HEK293 (cell line): ENCODE data around the gene HMCN2.
A peak's percentile ranks its signal among the peaks of the same experiment; 100 is the strongest.

Experiments used
- CTCF ChIA-PET: fragments of 350-600 bp; formaldehyde crosslinking; extraction: SDS; loops from one replicate; lab custom pipeline; 2021; ENCODE audit warnings: antibody characterized with exemption; lab: Yijun Ruan, JAX
- POLR2A ChIA-PET: fragments of 300-600 bp; formaldehyde crosslinking; extraction: SDS; loops from one replicate; lab custom pipeline; 2020; ENCODE audit warnings: antibody characterized with exemption, inconsistent platforms; lab: Yijun Ruan, JAX
- H3K27ac ChIP-seq: fragments of 200-500 bp; sonication (Bioruptor generic); 2 replicates; pipeline ENCODE4 v1.5.1; 2014; ENCODE audit warnings: low read depth, low read length, control low read depth, inconsistent platforms; ENCODE audit errors: extremely low read depth
- H3K36me3 ChIP-seq, 2 experiments: fragments of 200-500 bp in 1 of 2; sonication (Bioruptor generic) in 1 of 2; 1 replicate in 1 of 2; 2 replicates in 1 of 2; pipeline ENCODE4 v1.5.1; 2014 to 2017; ENCODE audit warnings: inconsistent platforms in 2 of 2, low read length in 2 of 2; ENCODE audit not compliant: control insufficient read depth in 2 of 2, insufficient read depth in 1 of 2
- H3K4me1 ChIP-seq: fragments of 200-500 bp; sonication (Bioruptor generic); 2 replicates; pipeline ENCODE4 v1.5.1; 2014; ENCODE audit warnings: mild to moderate bottlenecking, low read length, inconsistent platforms; ENCODE audit not compliant: control insufficient read depth, insufficient read depth
- H3K4me3 ChIP-seq: 2 replicates; pipeline ENCODE4 v1.5.1; 2011; ENCODE audit warnings: low read depth, mild to moderate bottlenecking, control low read depth, low read length, moderate library complexity
- H3K9me3 ChIP-seq: fragments of 200-500 bp; sonication (Bioruptor generic); 2 replicates; pipeline ENCODE4 v1.5.1; 2014; ENCODE audit warnings: low read depth, low read length, inconsistent platforms; ENCODE audit not compliant: control insufficient read depth, insufficient read depth
- GLI4 ChIP-seq: fragments of 450-650 bp; formaldehyde crosslinking; IDR thresholded peaks from 2 replicates; pipeline ENCODE4 v1.5.1; 2016; ENCODE audit warnings: missing biosample characterization, missing genetic modification characterization
- IKZF3 ChIP-seq: fragments of 450-650 bp; IDR thresholded peaks from 2 replicates; pipeline ENCODE4 v1.5.0; 2018; ENCODE audit warnings: missing biosample characterization, mild to moderate bottlenecking, missing genetic modification characterization, moderate library complexity
- MYNN ChIP-seq: fragments of 450-650 bp; formaldehyde crosslinking; IDR thresholded peaks from 2 replicates; pipeline ENCODE4 v1.5.1; 2016; ENCODE audit warnings: missing biosample characterization, missing genetic modification characterization, borderline replicate concordance
- PRDM2 ChIP-seq: fragments of 450-650 bp; formaldehyde crosslinking; IDR thresholded peaks from 2 replicates; pipeline ENCODE4 v1.5.1; 2016; ENCODE audit warnings: missing biosample characterization, missing genetic modification characterization, borderline replicate concordance
- SCRT2 ChIP-seq: fragments of 450-650 bp; formaldehyde crosslinking; IDR thresholded peaks from 2 replicates; pipeline ENCODE4 v1.5.1; 2016; ENCODE audit warnings: missing biosample characterization, missing genetic modification characterization
- ZIC2 ChIP-seq: fragments of 450-650 bp; formaldehyde crosslinking; IDR thresholded peaks from 2 replicates; pipeline ENCODE4 v1.5.1; 2016; ENCODE audit warnings: missing biosample characterization, missing genetic modification characterization
- ZNF138 ChIP-seq: fragments of 450-650 bp; formaldehyde crosslinking; IDR thresholded peaks from 2 replicates; pipeline ENCODE4 v1.5.1; 2016; ENCODE audit warnings: missing biosample characterization, missing genetic modification characterization, borderline replicate concordance
- ZNF174 ChIP-seq: fragments of 450-650 bp; formaldehyde crosslinking; IDR thresholded peaks from 2 replicates; pipeline ENCODE4 v1.5.0; 2017; ENCODE audit warnings: missing biosample characterization, mild to moderate bottlenecking, missing genetic modification characterization
- ZNF26 ChIP-seq: fragments of 450-650 bp; formaldehyde crosslinking; IDR thresholded peaks from 2 replicates; pipeline ENCODE4 v1.5.1; 2016; ENCODE audit warnings: missing biosample characterization, missing genetic modification characterization
- ZNF335 ChIP-seq: fragments of 450-650 bp; formaldehyde crosslinking; conservative IDR thresholded peaks from 2 replicates; pipeline ENCODE4 v1.5.1; 2016; ENCODE audit warnings: missing biosample characterization, missing genetic modification characterization
- ZNF561 ChIP-seq: fragments of 450-650 bp; IDR thresholded peaks from 2 replicates; pipeline ENCODE4 v1.5.1; 2018; ENCODE audit warnings: missing biosample characterization, missing genetic modification characterization, borderline replicate concordance
- ZNF704 ChIP-seq: fragments of 450-650 bp; formaldehyde crosslinking; IDR thresholded peaks from 2 replicates; pipeline ENCODE4 v1.5.1; 2016; ENCODE audit warnings: missing biosample characterization, missing genetic modification characterization
- ZSCAN4 ChIP-seq: fragments of 450-650 bp; formaldehyde crosslinking; IDR thresholded peaks from 2 replicates; pipeline ENCODE4 v1.5.1; 2017; ENCODE audit warnings: missing biosample characterization, missing genetic modification characterization
- ZXDB ChIP-seq: fragments of 450-650 bp; formaldehyde crosslinking; IDR thresholded peaks from 2 replicates; pipeline ENCODE4 v1.5.1; 2016; ENCODE audit warnings: missing biosample characterization, missing genetic modification characterization

HMCN2 gene

GRCh38 chr9:130235558-130236435 lies 29.8 kb upstream of the HMCN2 start (continued):
- TF ChIP-seq IKZF3 (no peak; the same call in 1 of the 2 replicates), ZNF26 (tag by site-specific recombination) (no peak), ZNF138 (tag by site-specific recombination) (no peak), ZNF335 (no peak), PRDM2 (tag by site-specific recombination) (no peak), ZXDB (0 out of 2 replicates have a peak, but pooled peaks have one; percentile 27), ZNF174 (no peak), MYNN (no peak), ZIC2 (tag by site-specific recombination) (0 out of 2 replicates have a peak, but pooled peaks have one; percentile 23), ZSCAN4 (no peak)
- TF ChIP-seq, all 188 proteins: peak for 12

- CTCF ChIA-PET: interaction anchor here (0.5 to 9.9 kb wide), 40 partner anchors 9 to 998 kb away, joined by 3 to 217 read pairs (median 4); no protein-coding TSS in a partner anchor
- Histone ChIP-seq H3K4me3 (no peak overlapping the region), H3K4me1 (no peaks in the 10 kb centered on the region), H3K36me3 (peaks cover 0 to 27% of the 10 kb centered on the region in 2 experiments; a peak in 2 of 3 replicates), H3K9me3 (no peaks in the 10 kb centered on the region)
- POLR2A ChIA-PET: no interaction called here
- TF ChIP-seq ZNF561 (tag by site-specific recombination) (0 out of 2 replicates have a peak, but pooled peaks have one; percentile 7), GLI4 (no peak), ZXDB (0 out of 2 replicates have a peak, but pooled peaks have one; percentile 4)
- TF ChIP-seq, all 188 proteins: peak for 2
- no peak overlapping the region for H3K27ac ChIP-seq
These were observed 29.0 kb upstream of the HMCN2 start for GRCh38 chr9:130236436-130236985.

GRCh38 chr9:130237076-130237475 lies 28.5 kb upstream of the HMCN2 start:
- no peaks in the 10 kb centered on the region for H3K4me1 ChIP-seq
- TF ChIP-seq SCRT2 (tag by site-specific recombination): 0 out of 2 replicates have a peak, but pooled peaks have one; percentile 39
- TF ChIP-seq ZNF704 (tag by site-specific recombination): no peak
- TF ChIP-seq, all 188 proteins: peak for 1
- ChIA-PET CTCF (interaction anchor here (0.5 to 9.9 kb wide), 28 partner anchors 9 to 327 kb away, joined by 3 to 217 read pairs (median 4); no protein-coding TSS in a partner anchor), POLR2A (no interaction called here)
- Histone ChIP-seq H3K4me3 (no peak overlapping the region), H3K36me3 (peaks cover 0 to 22% of the 10 kb centered on the region in 2 experiments; a peak in 2 of 3 replicates), H3K27ac (no peak overlapping the region), H3K9me3 (no peaks in the 10 kb centered on the region)
